ENCODE data around the gene RCC1. TPM values are rescaled to one million over a fixed set of nuclear protein-coding genes. Genes with fewer than 3 reads are reported as not detected.
"Not testable (repeated sequence)": the region's sequence is repeated elsewhere in the genome, so short reads cannot be mapped to it uniquely, and the experiment has no call there.

RCC1 gene
- total RNA-seq, 2 experiments from 2014 or later, result 103 to 107 TPM

DNA sequence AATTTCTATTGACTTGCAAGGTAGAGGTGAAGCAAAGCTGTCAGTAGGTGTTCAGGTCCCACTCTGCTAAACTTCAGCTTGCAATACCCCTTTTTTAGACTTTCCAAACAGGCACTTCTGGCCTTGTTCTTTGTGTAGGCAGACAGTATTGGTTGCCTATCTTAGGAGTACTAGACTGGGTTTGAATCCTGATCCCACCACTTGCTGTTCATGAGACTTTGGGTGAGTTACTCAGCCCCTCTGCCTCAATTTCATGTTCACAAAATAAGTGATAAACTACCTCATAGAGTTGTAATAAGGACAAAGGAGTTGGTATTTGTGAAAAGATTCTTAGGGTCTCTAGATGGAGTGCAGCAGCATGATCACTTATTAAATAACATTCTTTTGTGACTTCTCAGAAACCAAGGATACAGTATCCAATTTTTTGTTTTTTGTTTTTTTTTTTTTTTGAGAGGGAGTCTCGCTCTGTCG is 5.2 kb downstream of the RCC1 start:
- Mint-ChIP-seq H3K27ac (peak overlapping the region; percentile 99), H3K27me3 (no peaks in the 10 kb centered on the region), H3K36me3 (ENCODE audit: low read depth) (peaks cover 72% of the 10 kb centered on the region), H3K4me3 (peak overlapping the region; percentile 98), H3K9me3 (ENCODE audit: low read depth) (no peaks in the 10 kb centered on the region), H3K4me1 (peaks cover 33% of the 10 kb centered on the region)
- DNase-seq (no peak), ATAC-seq (peak; percentile 14)
- POLR2A ChIA-PET, result interaction anchor here (0.6 to 6.5 kb wide), 13 partner anchors 7 to 613 kb away, joined by 3 to 86 read pairs (median 4); partner anchors contain the start of genes RNU11, TAF12 and YTHDF2
- intact Hi-C loops (cut with DNase I, micrococcal nuclease), result no loop called here
- CTCF ChIA-PET, result interaction anchor here (1.6 kb wide), 1 partner anchor 67 kb away, joined by 3 read pairs; no protein-coding TSS in a partner anchor

DNA sequence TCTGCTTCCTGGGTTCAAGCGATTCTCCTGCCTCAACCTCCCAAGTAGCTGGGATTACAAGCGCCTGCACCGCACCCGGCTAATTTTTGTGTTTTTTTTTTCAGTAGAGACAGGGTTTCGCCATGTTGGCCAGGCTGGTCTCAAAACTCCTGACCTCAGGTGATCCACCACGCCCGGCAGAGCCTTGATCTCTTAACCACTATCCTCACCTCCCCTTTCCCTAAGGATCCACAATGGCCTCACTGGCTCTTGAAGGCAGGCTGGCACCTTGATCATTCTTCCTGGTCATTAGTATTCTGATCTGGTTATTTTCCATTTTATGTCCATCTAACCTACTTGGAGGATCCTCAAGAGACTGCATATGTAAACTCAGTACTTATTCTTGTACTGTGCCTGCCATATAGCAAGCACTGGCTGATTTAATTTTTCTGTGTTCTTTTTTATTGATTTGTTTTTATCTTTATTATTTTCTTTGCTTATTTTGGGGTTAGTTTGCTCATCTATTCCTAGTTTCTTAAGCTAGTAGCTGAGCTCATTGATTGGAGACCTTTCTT is 6.3 kb downstream of the RCC1 start:
- POLR2A ChIA-PET, result interaction anchor here (0.6 to 1.2 kb wide), 8 partner anchors 34 to 551 kb away, joined by 3 to 9 read pairs (median 4); partner anchors contain the start of gene TAF12
- Mint-ChIP-seq H3K27me3 (no peaks in the 10 kb centered on the region), H3K4me3 (peak overlapping the region; percentile 50), H3K27ac (peak overlapping the region; percentile 90), H3K36me3 (ENCODE audit: low read depth) (peaks cover 61% of the 10 kb centered on the region), H3K4me1 (peaks cover 36% of the 10 kb centered on the region), H3K9me3 (ENCODE audit: low read depth) (no peaks in the 10 kb centered on the region)
- no peak for ATAC-seq
- intact Hi-C loops (cut with DNase I, micrococcal nuclease), result no loop called here
- CTCF ChIA-PET, result interaction anchor here (0.6 to 1.4 kb wide), 2 partner anchors 69 to 159 kb away, joined by 3 read pairs; no protein-coding TSS in a partner anchor
- peak; percentile 25 for DNase-seq

DNA sequence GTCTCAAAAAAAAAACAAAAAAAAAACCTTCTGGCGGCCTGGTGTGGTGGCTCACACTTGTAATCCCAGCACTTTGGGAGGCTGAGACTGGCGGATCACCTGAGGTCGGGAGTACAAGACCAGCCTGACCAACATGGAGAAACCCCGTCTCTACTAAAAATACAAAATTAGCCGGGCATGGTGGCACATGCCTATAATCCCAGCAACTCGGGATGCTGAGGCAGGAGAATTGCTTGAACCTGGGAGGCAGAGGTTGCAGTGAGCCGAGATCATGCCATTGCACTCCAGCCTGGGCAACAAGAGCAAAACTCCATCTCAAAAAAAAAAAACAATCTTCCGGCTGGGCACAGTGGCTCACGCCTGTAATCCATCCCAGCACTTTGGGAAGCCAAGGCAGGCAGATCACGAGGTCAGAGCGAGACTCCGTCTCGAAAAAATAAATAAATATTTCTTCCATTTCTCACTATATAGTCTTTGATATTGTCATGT is 8.6 kb downstream of the RCC1 start:
- H3K27ac Mint-ChIP-seq, result peak overlapping the region; percentile 63
- peak overlapping the region; percentile 29 for H3K4me3 Mint-ChIP-seq
- intact Hi-C loops (cut with DNase I, micrococcal nuclease); H3K27me3 Mint-ChIP-seq; DNase-seq; ATAC-seq; CTCF ChIA-PET; H3K9me3 Mint-ChIP-seq (ENCODE audit: low read depth): not testable (repeated sequence)
- H3K36me3 Mint-ChIP-seq (ENCODE audit: low read depth), result peaks cover 42% of the 10 kb centered on the region
- POLR2A ChIA-PET, result interaction anchor here (0.7 kb wide), 2 partner anchors 175 to 303 kb away, joined by 3 read pairs; no protein-coding TSS in a partner anchor
- H3K4me1 Mint-ChIP-seq, result peaks cover 42% of the 10 kb centered on the region

DNA sequence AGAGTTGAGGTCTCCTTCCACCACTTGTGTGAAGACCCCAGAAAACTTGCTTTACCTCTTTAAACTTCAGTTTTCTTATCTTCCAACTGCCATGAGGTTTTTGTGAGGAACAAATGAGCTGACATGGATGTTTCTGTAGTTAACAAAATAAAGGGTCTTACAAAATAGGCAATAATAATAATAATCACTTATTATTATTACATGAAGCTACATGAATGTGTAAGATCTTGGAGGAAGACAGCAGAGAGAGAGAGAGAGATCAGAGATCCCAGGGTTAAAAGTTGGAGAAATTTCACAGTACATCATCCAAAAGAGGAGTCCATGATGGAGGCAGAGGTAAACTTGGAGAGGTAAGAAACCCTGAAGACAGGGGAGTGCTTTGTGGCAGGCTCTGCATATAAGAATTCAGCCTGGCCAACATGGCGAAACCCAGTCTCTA is 10.7 kb downstream of the RCC1 start:
- ChIA-PET CTCF (interaction anchor here (0.6 to 1.7 kb wide), 4 partner anchors 87 to 360 kb away, joined by 3 to 5 read pairs (median 4); no protein-coding TSS in a partner anchor), POLR2A (interaction anchor here (0.6 to 1.7 kb wide), 5 partner anchors 20 to 132 kb away, joined by 3 to 22 read pairs (median 5); partner anchors contain the start of genes RNU11 and TRNAU1AP)
- Mint-ChIP-seq H3K27ac (peak overlapping the region; percentile 73), H3K4me1 (peaks cover 34% of the 10 kb centered on the region), H3K36me3 (ENCODE audit: low read depth) (peaks cover 37% of the 10 kb centered on the region), H3K27me3 (no peaks in the 10 kb centered on the region), H3K4me3 (no peak overlapping the region), H3K9me3 (ENCODE audit: low read depth) (no peaks in the 10 kb centered on the region)
- intact Hi-C loops (cut with DNase I, micrococcal nuclease), result loop anchor here in 1 of 2 experiments (5.0 kb wide), 1 partner anchor 221 kb away; the partner anchor contains the start of gene YTHDF2
- no peak for DNase-seq
- no peak for ATAC-seq

DNA sequence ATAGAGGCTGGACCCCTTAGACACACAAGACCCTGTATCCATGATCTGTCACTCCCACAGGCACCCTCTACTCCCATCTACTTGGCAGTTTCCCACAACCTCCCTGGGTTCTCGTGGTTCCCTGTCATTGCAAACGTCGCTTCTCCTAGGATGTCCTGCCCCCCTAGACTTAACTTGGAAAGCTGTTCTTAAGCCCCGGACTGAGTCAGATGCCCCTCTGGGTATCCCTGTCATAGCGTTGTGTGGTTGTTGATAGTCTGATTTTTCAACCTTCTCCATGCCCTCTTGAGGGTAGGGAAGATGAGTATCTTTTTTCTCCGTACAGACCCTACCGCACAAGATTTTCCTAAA is 11.8 kb downstream of the RCC1 start:
- intact Hi-C loops (cut with DNase I, micrococcal nuclease), result loop anchor here in 1 of 2 experiments (5.0 kb wide), 1 partner anchor 220 kb away; the partner anchor contains the start of gene YTHDF2
- Mint-ChIP-seq H3K4me1 (peaks cover 35% of the 10 kb centered on the region), H3K9me3 (ENCODE audit: low read depth) (no peaks in the 10 kb centered on the region), H3K36me3 (ENCODE audit: low read depth) (peaks cover 38% of the 10 kb centered on the region), H3K4me3 (peak overlapping the region; percentile 77), H3K27ac (peak overlapping the region; percentile 67), H3K27me3 (no peaks in the 10 kb centered on the region)
- ChIA-PET CTCF (interaction anchor here (0.9 kb wide), 3 partner anchors 12 to 269 kb away, joined by 3 to 4 read pairs (median 3); partner anchors contain the start of gene RCC1), POLR2A (interaction anchor here (2.4 kb wide), 1 partner anchor 131 kb away, joined by 7 read pairs; the partner anchor contains the start of gene RNU11)
- DNase-seq, result peak; percentile 31
- ATAC-seq, result peak; percentile 13

DNA sequence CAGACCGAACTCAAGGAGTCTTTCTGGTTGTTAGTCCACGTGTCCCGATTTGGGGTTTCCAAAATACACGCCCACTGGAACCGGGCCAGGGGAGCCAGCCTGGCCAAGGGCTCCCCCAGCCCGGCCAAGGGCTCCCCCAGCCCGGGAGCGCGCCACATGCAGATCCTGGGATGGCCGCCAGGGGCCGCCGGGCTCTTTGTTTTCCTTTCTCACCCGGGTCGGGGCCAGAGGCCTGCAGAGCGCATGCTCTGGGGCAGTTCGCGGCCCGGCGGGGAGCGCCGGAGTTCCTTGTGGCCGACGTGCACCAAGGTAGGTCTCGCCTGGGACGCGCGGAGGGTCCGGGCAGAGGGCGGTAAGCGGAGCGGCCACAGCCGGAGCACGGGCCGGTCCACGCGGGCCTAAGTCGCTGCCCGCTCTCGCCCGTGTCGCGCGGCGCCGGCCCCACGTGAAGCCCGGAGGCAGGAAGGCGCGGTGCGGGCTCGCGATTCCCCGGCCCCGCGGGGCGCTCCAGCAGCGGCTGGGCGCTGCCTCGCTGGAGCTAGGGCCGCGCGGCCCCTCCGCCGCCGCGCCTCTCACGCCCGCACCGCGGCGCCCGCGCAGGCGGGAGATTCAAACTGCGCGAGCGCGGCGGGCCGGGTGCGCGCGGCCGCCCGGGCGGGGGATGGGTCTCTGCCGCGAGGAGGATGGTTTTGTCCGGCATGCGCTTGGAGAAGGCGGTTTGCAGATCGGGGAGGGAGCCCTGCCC is 12.3 kb downstream of the RCC1 start:
- peak overlapping the region; percentile 77 for H3K4me3 Mint-ChIP-seq

DNA sequence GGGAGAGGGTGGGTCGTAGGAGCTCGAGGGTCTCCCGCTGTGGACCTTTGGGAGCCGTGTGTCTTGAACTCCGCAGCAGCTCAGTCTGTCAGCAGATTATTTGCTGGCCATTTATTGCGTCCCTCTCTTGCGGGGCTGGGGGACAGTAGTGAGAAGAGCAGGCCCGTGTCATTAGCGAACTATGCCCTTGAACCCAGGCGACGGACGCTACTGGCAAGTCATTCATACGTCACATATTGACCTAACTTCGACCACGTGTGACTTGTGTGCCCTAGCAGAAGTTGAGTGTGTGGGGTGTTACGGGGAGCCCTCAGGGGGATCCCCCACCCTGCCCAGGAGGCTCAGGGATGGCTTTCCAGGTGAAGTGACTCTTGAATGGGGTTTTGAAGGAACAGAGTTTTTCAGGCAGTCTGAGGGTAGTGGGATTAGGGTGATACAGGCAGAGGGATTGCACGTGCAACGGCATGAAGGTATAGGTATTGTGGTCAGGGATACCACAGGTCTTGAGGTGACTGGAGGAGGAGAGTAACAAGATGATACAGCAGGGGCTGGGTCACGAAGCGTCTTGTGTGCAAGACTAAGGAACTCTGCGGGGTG is 13.0 kb downstream of the RCC1 start:
- Mint-ChIP-seq H3K27ac (peak overlapping the region; percentile 83), H3K9me3 (ENCODE audit: low read depth) (no peaks in the 10 kb centered on the region), H3K4me1 (peaks cover 34% of the 10 kb centered on the region), H3K4me3 (peak overlapping the region; percentile 77), H3K36me3 (ENCODE audit: low read depth) (peaks cover 37% of the 10 kb centered on the region), H3K27me3 (no peaks in the 10 kb centered on the region)
- ATAC-seq (peak; percentile 59), DNase-seq (peak; percentile 79)
- POLR2A ChIA-PET, result interaction anchor here (0.7 to 2.4 kb wide), 7 partner anchors 9 to 751 kb away, joined by 3 to 7 read pairs (median 5); partner anchors contain the start of genes RCC1 and RNU11
- intact Hi-C loops (cut with DNase I, micrococcal nuclease), result loop anchor here (1.0 to 5.0 kb wide), 14 partner anchors 14 to 543 kb away; partner anchors contain the start of genes TAF12 (in 2 of the 2), YTHDF2 (in 2 of the 2) and TRNAU1AP (in 1 of the 2)
- CTCF ChIA-PET, result interaction anchor here (0.6 to 0.9 kb wide), 3 partner anchors 65 to 662 kb away, joined by 3 to 4 read pairs (median 4); no protein-coding TSS in a partner anchor

More for the DNA sequence above, 12.3 kb downstream of the RCC1 start:
- Mint-ChIP-seq H3K9me3 (ENCODE audit: low read depth) (no peaks in the 10 kb centered on the region), H3K27ac (peak overlapping the region; percentile 83), H3K27me3 (no peaks in the 10 kb centered on the region), H3K4me1 (peaks cover 34% of the 10 kb centered on the region), H3K36me3 (ENCODE audit: low read depth) (peaks cover 37% of the 10 kb centered on the region)
- CTCF ChIA-PET, result interaction anchor here (0.6 to 0.9 kb wide), 2 partner anchors 66 to 89 kb away, joined by 3 to 4 read pairs; no protein-coding TSS in a partner anchor
- DNase-seq (peak; percentile 95), ATAC-seq (peak; percentile 66)
- POLR2A ChIA-PET, result interaction anchor here (0.5 to 2.4 kb wide), 7 partner anchors 8 to 130 kb away, joined by 3 to 7 read pairs (median 5); partner anchors contain the start of genes RCC1 and RNU11
- intact Hi-C loops (cut with DNase I, micrococcal nuclease), result loop anchor here (1.0 to 5.0 kb wide), 14 partner anchors 13 to 544 kb away; partner anchors contain the start of genes TAF12 (in 2 of the 2), YTHDF2 (in 2 of the 2) and TRNAU1AP (in 1 of the 2)

DNA sequence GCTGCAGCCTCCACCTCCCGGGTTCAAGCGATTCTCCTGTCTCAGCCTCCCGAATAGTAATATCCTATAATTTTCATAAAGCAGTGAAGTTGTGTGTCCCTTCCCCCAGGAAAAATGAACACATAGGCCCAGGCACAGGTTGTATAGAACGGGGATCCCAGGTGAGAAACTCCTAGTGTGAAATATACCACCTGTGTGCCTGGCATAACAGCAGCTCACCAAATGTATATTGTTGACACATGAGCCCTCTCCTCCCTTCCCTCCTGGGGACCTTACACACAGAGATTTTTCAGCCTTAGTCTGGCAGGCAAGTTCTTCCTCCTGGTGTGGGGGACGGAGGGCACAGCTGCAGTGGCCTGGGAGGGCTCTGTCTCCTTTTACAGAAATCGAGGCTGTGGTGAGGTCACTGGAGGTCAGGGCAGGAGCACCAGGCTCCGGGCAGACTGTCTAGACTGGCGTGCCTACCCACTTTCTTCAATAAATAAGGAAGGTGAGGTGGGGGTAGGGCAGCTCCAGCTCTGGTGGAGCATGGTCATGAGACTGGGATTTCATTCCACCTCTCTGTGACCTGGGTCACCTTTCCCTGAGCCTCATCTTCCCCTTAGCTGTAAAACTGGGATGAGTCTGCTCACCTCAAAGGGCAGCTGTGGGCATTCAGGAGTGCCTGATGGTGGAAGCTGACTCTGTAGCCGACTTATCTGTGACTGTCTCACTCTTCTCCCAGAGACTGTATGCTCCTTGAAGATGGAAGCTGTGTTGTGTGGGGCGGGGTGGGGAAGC is 14.3 kb downstream of the RCC1 start:
- H3K4me3 Mint-ChIP-seq, result peak overlapping the region; percentile 46
- no peaks in the 10 kb centered on the region for H3K27me3 Mint-ChIP-seq
- ATAC-seq (no peak), DNase-seq (no peak)
- ChIA-PET CTCF (interaction anchor here (0.7 to 1.0 kb wide), 2 partner anchors 62 to 357 kb away, joined by 4 read pairs; no protein-coding TSS in a partner anchor), POLR2A (interaction anchor here (0.5 to 1.1 kb wide), 5 partner anchors 31 to 150 kb away, joined by 3 to 8 read pairs (median 3); no protein-coding TSS in a partner anchor)
- peaks cover 34% of the 10 kb centered on the region for H3K4me1 Mint-ChIP-seq
- intact Hi-C loops (cut with DNase I, micrococcal nuclease), result loop anchor here in 1 of 2 experiments (2.0 to 5.0 kb wide), 4 partner anchors 61 to 217 kb away; partner anchors contain the start of genes TAF12 and YTHDF2
- H3K27ac Mint-ChIP-seq, result no peak overlapping the region
- H3K36me3 Mint-ChIP-seq (ENCODE audit: low read depth), result peaks cover 42% of the 10 kb centered on the region
- no peaks in the 10 kb centered on the region for H3K9me3 Mint-ChIP-seq (ENCODE audit: low read depth)

DNA sequence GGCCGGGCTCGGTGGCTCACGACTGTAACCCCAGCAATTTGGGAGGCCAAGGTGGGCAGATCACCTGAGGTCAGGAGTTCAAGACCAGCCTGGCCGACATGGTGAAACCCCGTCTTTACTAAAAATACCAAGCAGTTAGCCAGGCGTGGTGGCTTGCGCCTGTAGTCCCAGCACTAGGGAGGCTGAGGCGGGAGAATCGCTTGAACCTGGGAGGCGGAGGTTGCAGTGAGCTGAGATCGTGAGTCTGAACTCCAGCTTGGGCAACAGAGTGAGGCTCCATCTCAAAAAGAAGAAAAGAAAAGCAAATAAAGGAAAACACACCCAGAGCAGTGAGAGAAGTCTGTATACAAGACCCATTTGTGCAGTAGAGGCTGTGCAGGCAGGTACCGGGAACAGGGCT is 15.0 kb downstream of the RCC1 start:
- H3K27me3 Mint-ChIP-seq; DNase-seq; H3K4me3 Mint-ChIP-seq; H3K27ac Mint-ChIP-seq; H3K9me3 Mint-ChIP-seq (ENCODE audit: low read depth); intact Hi-C loops (cut with DNase I, micrococcal nuclease); ATAC-seq: not testable (repeated sequence)
- Mint-ChIP-seq H3K4me1 (peaks cover 34% of the 10 kb centered on the region), H3K36me3 (ENCODE audit: low read depth) (peaks cover 42% of the 10 kb centered on the region)
- ChIA-PET CTCF (interaction anchor here (0.8 kb wide), 1 partner anchor 302 kb away, joined by 3 read pairs; no protein-coding TSS in a partner anchor), POLR2A (interaction anchor here (0.6 to 1.1 kb wide), 3 partner anchors 30 to 115 kb away, joined by 3 to 8 read pairs (median 4); no protein-coding TSS in a partner anchor)
